CD4-positive, alpha-beta T cell (primary cell): ENCODE data around the gene TM4SF5. TPM values are rescaled to one million over a fixed set of nuclear protein-coding genes. Genes with fewer than 3 reads are reported as not detected.

Source experiments
- ATAC-seq: fragments of 200-7000 bp; cut with Tn5 transposase; one replicate; pipeline ENCODE4 v1.10.0; 2022; ENCODE audit warnings: mild to moderate bottlenecking; ENCODE audit not compliant: poor library complexity
- CTCF ChIA-PET: fragments of 350-600 bp; sonication (Branson Sonifier 250); formaldehyde crosslinking; loops from one replicate; lab custom pipeline; 2021; ENCODE audit warnings: antibody characterized with exemption, inconsistent platforms; lab: Charles Lee
- POLR2A ChIA-PET: fragments of 350-600 bp; sonication (Branson Sonifier 250); formaldehyde crosslinking; loops from one replicate; lab custom pipeline; 2021; ENCODE audit warnings: antibody characterized with exemption, inconsistent platforms; lab: Charles Lee
- DNase-seq, 14 experiments: peaks; one replicate each; pipeline ENCODE4 v3.0.0-alpha.2; 2013 to 2020; ENCODE audit warnings: mixed read lengths in 2 of 14
- H3K27ac ChIP-seq, 2 donors: one replicate each; pipeline versions ENCODE4 v1.5.1 to v1.7.0; 2013; ENCODE audit warnings: low read length in 2 of 2, low read depth in 1 of 2, mild to moderate bottlenecking in 1 of 2
- H3K27me3 ChIP-seq, 2 experiments: 1 replicate in 1 of 2; 2 replicates in 1 of 2; pipeline versions ENCODE4 v1.6.1 to v1.7.0; 2013; ENCODE audit warnings: low read length in 2 of 2, control low read depth in 1 of 2, mild to moderate bottlenecking in 1 of 2, moderate library complexity in 1 of 2; ENCODE audit not compliant: insufficient read depth in 2 of 2, control insufficient read depth in 1 of 2
- H3K36me3 ChIP-seq: one replicate; pipeline ENCODE4 v1.6.1; 2013; ENCODE audit warnings: low read length, control low read depth; ENCODE audit not compliant: insufficient read depth
- H3K4me1 ChIP-seq: one replicate; pipeline ENCODE4 v1.6.1; 2013; ENCODE audit warnings: low read length, control low read depth; ENCODE audit not compliant: insufficient read depth
- H3K4me3 ChIP-seq: one replicate; pipeline ENCODE4 v1.5.1; 2013; ENCODE audit warnings: mild to moderate bottlenecking, low read length, moderate library complexity
- H3K9me3 ChIP-seq, 2 experiments: 1 replicate in 1 of 2; 2 replicates in 1 of 2; pipeline versions ENCODE4 v1.6.1 to v1.7.0; 2013; ENCODE audit warnings: low read length in 2 of 2, mild to moderate bottlenecking in 2 of 2, control low read depth in 1 of 2, moderate library complexity in 1 of 2; ENCODE audit not compliant: control insufficient read depth in 1 of 2, insufficient read depth in 1 of 2
- H3K27ac Mint-ChIP-seq: one replicate; pipeline ENCODE4 v1.8.0; 2020; ENCODE audit warnings: mixed read lengths
- H3K27me3 Mint-ChIP-seq: one replicate; pipeline ENCODE4 v1.8.0; 2021; ENCODE audit warnings: mixed read lengths
- H3K36me3 Mint-ChIP-seq: one replicate; pipeline ENCODE4 v1.8.0; 2021; ENCODE audit warnings: low read depth, mixed read lengths
- H3K4me1 Mint-ChIP-seq: one replicate; pipeline ENCODE4 v1.8.0; 2021; ENCODE audit warnings: low read depth, mixed read lengths
- H3K4me3 Mint-ChIP-seq: one replicate; pipeline ENCODE4 v1.8.0; 2020; ENCODE audit warnings: mild to moderate bottlenecking, mixed read lengths
- H3K9me3 Mint-ChIP-seq: one replicate; pipeline ENCODE4 v1.8.0; 2020; ENCODE audit warnings: mixed read lengths
- CTCF ChIP-seq: fragments of 200-600 bp; IDR thresholded peaks from one replicate; pipeline ENCODE4 v1.8.0; 2022; ENCODE audit warnings: antibody characterized with exemption, mild to moderate bottlenecking
- intact Hi-C, 2 experiments: fragments of 100-400 bp; cut with DNase I in 1 of 2; cut with micrococcal nuclease in 1 of 2; formaldehyde crosslinking; loops; one replicate each; pipeline versions ENCODE4 v1.15.1 to v1.9.0; 2023 to 2025; cut with DNase I, micrococcal nuclease
- total RNA-seq, 174 experiments: library from RNA in 2 of 174; stranded (reverse) in 2 of 174; gene quantifications; one replicate each; pipeline ENCODE4 v1.2.3 and lab custom pipeline; 2021 to 2026

The TM4SF5 gene
- total RNA-seq, 2 experiments from 2014 or later = not detected

DNA sequence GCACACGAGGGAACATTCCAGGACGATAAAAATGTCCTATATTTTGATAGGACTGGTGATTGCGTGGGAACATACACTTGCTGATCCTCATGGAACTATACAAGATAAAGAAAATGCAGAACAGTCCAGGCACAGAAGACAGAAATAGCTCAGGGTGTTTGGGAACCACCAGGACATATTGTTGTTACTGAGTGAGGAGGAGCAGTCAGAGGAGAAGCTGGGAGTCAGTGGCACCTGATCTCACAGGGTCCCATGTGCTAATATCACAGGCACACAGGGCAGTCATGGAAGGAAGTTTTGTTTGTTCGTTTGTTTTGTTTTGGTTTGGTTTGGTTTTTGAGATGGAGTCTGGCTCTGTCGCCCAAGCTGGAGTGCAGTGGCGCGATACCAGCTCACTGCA is 41.0 kb downstream of the TM4SF5 start:
- Histone ChIP-seq H3K4me1 (peaks cover 6% of the 10 kb centered on the region), H3K36me3 (peaks cover 9% of the 10 kb centered on the region), H3K9me3 (no peaks in the 10 kb centered on the region), H3K4me3 (no peak overlapping the region), H3K27me3 (no peaks in the 10 kb centered on the region), H3K27ac (no peak overlapping the region)
- H3K9me3 Mint-ChIP-seq = no peaks in the 10 kb centered on the region
- H3K4me1 Mint-ChIP-seq = peaks cover 11% of the 10 kb centered on the region
- ChIA-PET POLR2A (no interaction called here), CTCF (interaction anchor here (0.9 kb wide), 1 partner anchor 70 kb away, joined by 3 read pairs; no protein-coding TSS in a partner anchor)
- ATAC-seq (no peak), DNase-seq (no peak)
- no peak for TF ChIP-seq CTCF
- H3K27ac Mint-ChIP-seq = no peak overlapping the region
- peaks cover 8% of the 10 kb centered on the region for H3K36me3 Mint-ChIP-seq
- intact Hi-C loops = no loop called here
- no peaks in the 10 kb centered on the region for H3K27me3 Mint-ChIP-seq
- H3K4me3 Mint-ChIP-seq = no peak overlapping the region

- no peak overlapping the region for H3K27ac Mint-ChIP-seq
- no peaks in the 10 kb centered on the region for H3K27me3 ChIP-seq
These were observed 43.5 kb downstream of the TM4SF5 start for GRCh38 chr17:4815043-4815675.

GRCh38 chr17:4816826-4817225 is 45.1 kb downstream of the TM4SF5 start:
- CTCF ChIA-PET = no interaction called here
- no peak for ATAC-seq
- no peak for DNase-seq

More at GRCh38 chr17:4815043-4815675, 43.5 kb downstream of the TM4SF5 start:
- ATAC-seq = no peak
- intact Hi-C loops = no loop called here
- H3K4me1 ChIP-seq = no peaks in the 10 kb centered on the region
- no peak for TF ChIP-seq CTCF
- no peaks in the 10 kb centered on the region for H3K9me3 ChIP-seq
- H3K9me3 Mint-ChIP-seq = no peaks in the 10 kb centered on the region
- peaks cover 8% of the 10 kb centered on the region for H3K36me3 Mint-ChIP-seq
- no peak overlapping the region for H3K4me3 ChIP-seq
- no peak for DNase-seq
- H3K4me3 Mint-ChIP-seq = no peak overlapping the region
- ChIA-PET POLR2A (no interaction called here), CTCF (no interaction called here)
- no peaks in the 10 kb centered on the region for H3K27me3 Mint-ChIP-seq
- H3K36me3 ChIP-seq = peaks cover 7% of the 10 kb centered on the region
- H3K4me1 Mint-ChIP-seq = no peaks in the 10 kb centered on the region
- no peak overlapping the region for H3K27ac ChIP-seq

More at GRCh38 chr17:4816826-4817225, 45.1 kb downstream of the TM4SF5 start:
- Histone ChIP-seq H3K4me1 (no peaks in the 10 kb centered on the region), H3K36me3 (peaks cover 7% of the 10 kb centered on the region), H3K9me3 (no peaks in the 10 kb centered on the region), H3K27me3 (no peaks in the 10 kb centered on the region), H3K27ac (no peak overlapping the region), H3K4me3 (no peak overlapping the region)
- Mint-ChIP-seq H3K9me3 (no peaks in the 10 kb centered on the region), H3K36me3 (peaks cover 4% of the 10 kb centered on the region), H3K27ac (no peak overlapping the region), H3K4me3 (no peak overlapping the region), H3K4me1 (no peaks in the 10 kb centered on the region), H3K27me3 (no peaks in the 10 kb centered on the region)
- TF ChIP-seq CTCF = no peak
- intact Hi-C loops = no loop called here
- POLR2A ChIA-PET = no interaction called here
